PC-3 (cell line): ENCODE results near the gene ZEB2. TPM values are rescaled to one million over a fixed set of nuclear protein-coding genes. Genes with fewer than 3 reads are reported as not detected.

Source experiments
- ATAC-seq: fragments of 200-7000 bp; cut with Tn5 transposase; 2 replicates; pipeline ENCODE4 v1.9.1; 2020; ENCODE audit warnings: mild to moderate bottlenecking, moderate library complexity
- BruUV-seq: library from RNA; stranded (reverse); fragments of 400-500 nt; replicated peaks from 2 replicates; lab custom pipeline; 2021; lab: Mats Ljungman, UMichigan
- CTCF ChIA-PET: fragments of 300-600 bp; sonication (Branson Sonifier 250); formaldehyde crosslinking; loops from one replicate; lab custom pipeline; 2022; ENCODE audit warnings: antibody characterized with exemption; lab: Charles Lee
- POLR2A ChIA-PET: fragments of 300-600 bp; sonication (Branson Sonifier 250); formaldehyde crosslinking; loops from one replicate; lab custom pipeline; 2022; ENCODE audit warnings: antibody characterized with exemption; ENCODE audit not compliant: unreplicated experiment; lab: Charles Lee
- DNase-seq: peaks from one replicate; pipeline ENCODE4 v3.0.0-alpha.2; 2015
- H2AFZ ChIP-seq: fragments of 300-600 bp; sonication (generic); 2 replicates; pipeline ENCODE4 v1.6.0; 2016; ENCODE audit warnings: antibody characterized with exemption, low read length
- H3F3A ChIP-seq: fragments of 300-600 bp; sonication (generic); one replicate; pipeline ENCODE4 v1.6.0; 2017; ENCODE audit warnings: antibody characterized with exemption, low read length, control low read depth, mild to moderate bottlenecking; ENCODE audit not compliant: unreplicated experiment
- H3K27ac ChIP-seq: fragments of 300-600 bp; sonication (generic); 2 replicates; pipeline ENCODE4 v1.5.1; 2016; ENCODE audit warnings: mild to moderate bottlenecking, low read length
- H3K27me3 ChIP-seq: fragments of 300-600 bp; sonication (generic); 2 replicates; pipeline ENCODE4 v1.6.1; 2016; ENCODE audit warnings: low read length, mixed read lengths
- H3K36me3 ChIP-seq: fragments of 300-600 bp; sonication (generic); 2 replicates; pipeline ENCODE4 v1.6.1; 2016; ENCODE audit warnings: low read depth, mixed run types, low read length, mixed read lengths
- H3K4me1 ChIP-seq: fragments of 300-600 bp; sonication (generic); 2 replicates; pipeline ENCODE4 v1.5.1; 2016; ENCODE audit warnings: low read length; ENCODE audit not compliant: insufficient read depth
- H3K4me2 ChIP-seq: fragments of 300-600 bp; sonication (generic); 2 replicates; pipeline ENCODE4 v1.6.0; 2016; ENCODE audit warnings: low read length
- H3K4me3 ChIP-seq: fragments of 300-600 bp; sonication (generic); 2 replicates; pipeline ENCODE4 v1.5.1; 2016; ENCODE audit warnings: mild to moderate bottlenecking, low read length, mixed read lengths
- H3K79me2 ChIP-seq: fragments of 300-600 bp; sonication (generic); 2 replicates; pipeline ENCODE4 v1.6.1; 2017; ENCODE audit warnings: low read length, mixed read lengths
- H3K9ac ChIP-seq: fragments of 300-600 bp; sonication (generic); 2 replicates; pipeline ENCODE4 v1.6.0; 2016; ENCODE audit warnings: mild to moderate bottlenecking, low read length
- H3K9me2 ChIP-seq: fragments of 300-600 bp; sonication (generic); replicated peaks from 2 replicates; pipeline ENCODE4 v1.6.1; 2016; ENCODE audit warnings: mixed run types, low read length, mixed read lengths
- H3K9me3 ChIP-seq: fragments of 300-600 bp; sonication (generic); 2 replicates; pipeline ENCODE4 v1.6.1; 2016; ENCODE audit warnings: low read length, mixed read lengths
- H4K20me1 ChIP-seq: fragments of 300-600 bp; sonication (generic); 2 replicates; pipeline ENCODE4 v1.6.1; 2016; ENCODE audit warnings: low read length, mixed read lengths
- CTCF ChIP-seq: fragments of 300-600 bp; sonication (generic); conservative IDR thresholded peaks from 2 replicates; pipeline ENCODE4 v1.5.1; 2017; ENCODE audit warnings: antibody characterized with exemption, low read depth, mild to moderate bottlenecking, low read length
- EZH2 ChIP-seq: fragments of 300-600 bp; sonication (generic); IDR thresholded peaks from one replicate; pipeline ENCODE4 v1.6.1; 2017; ENCODE audit warnings: antibody characterized with exemption, mild to moderate bottlenecking, low read length; ENCODE audit not compliant: unreplicated experiment
- EZH2phosphoT487 ChIP-seq: fragments of 300-600 bp; sonication (generic); IDR thresholded peaks from 2 replicates; pipeline ENCODE4 v1.6.1; 2018; ENCODE audit warnings: mild to moderate bottlenecking, antibody characterized with exemption, low read length, borderline replicate concordance
- intact Hi-C: fragments of 100-400 bp; cut with micrococcal nuclease; formaldehyde crosslinking; loops from 2 replicates; pipeline ENCODE4 v1.9.0; 2023
- total RNA-seq: library from RNA; depleted of rRNA; stranded (reverse); fragments of >200 nt; gene quantifications from 2 replicates; pipeline ENCODE4 v1.2.3, GENCODE V29; 2014

Gene ZEB2
- total RNA-seq, 1 experiment from 2014 or later: 1.1 TPM

- no TSS peak for BruUV-seq
- no peaks in the 10 kb centered on the region for H3F3A ChIP-seq
- intact Hi-C loops: loop anchor here (10.0 kb wide), 2 partner anchors 97 to 213 kb away; a partner anchor contains a TSS
- no peak overlapping the region for H3K27ac ChIP-seq
- no peaks in the 10 kb centered on the region for H3K79me2 ChIP-seq
- H3K9ac ChIP-seq: no peak overlapping the region
- no peaks in the 10 kb centered on the region for H3K36me3 ChIP-seq
- H3K9me3 ChIP-seq: no peaks in the 10 kb centered on the region
- POLR2A ChIA-PET: no interaction called here
- H3K9me2 ChIP-seq: no peaks in the 10 kb centered on the region
- H4K20me1 ChIP-seq: no peaks in the 10 kb centered on the region
- peaks cover 10% of the 10 kb centered on the region for H3K4me1 ChIP-seq
- H3K27me3 ChIP-seq: no peaks in the 10 kb centered on the region
- no peak overlapping the region for H3K4me2 ChIP-seq
- no peak for ATAC-seq
- DNase-seq: no peak
- H2AFZ ChIP-seq: no peak overlapping the region
- no peak overlapping the region for H3K4me3 ChIP-seq
- TF ChIP-seq CTCF (no peak), EZH2phosphoT487 (no peak), EZH2 (no peak)
- CTCF ChIA-PET: no interaction called here
Measured at GRCh38 chr2:144431998-144432397, 87.9 kb downstream of the ZEB2 start.

- Histone ChIP-seq H3K36me3 (no peaks in the 10 kb centered on the region), H3K9me3 (no peaks in the 10 kb centered on the region), H3K79me2 (no peaks in the 10 kb centered on the region), H3K9ac (no peak overlapping the region), H3K27me3 (no peaks in the 10 kb centered on the region), H3K4me3 (no peak overlapping the region), H3K27ac (no peak overlapping the region), H2AFZ (no peak overlapping the region), H3F3A (no peaks in the 10 kb centered on the region), H4K20me1 (no peaks in the 10 kb centered on the region), H3K4me1 (peaks cover 10% of the 10 kb centered on the region), H3K4me2 (no peak overlapping the region), H3K9me2 (no peaks in the 10 kb centered on the region)
- no TSS peak for BruUV-seq
- TF ChIP-seq CTCF (no peak), EZH2phosphoT487 (no peak), EZH2 (no peak)
- POLR2A ChIA-PET: no interaction called here
- intact Hi-C loops: loop anchor here (10.0 kb wide), 2 partner anchors 97 to 213 kb away; a partner anchor contains a TSS
- ATAC-seq (no peak), DNase-seq (no peak)
- CTCF ChIA-PET: no interaction called here
Measured at GRCh38 chr2:144431392-144431783, 88.5 kb downstream of the ZEB2 start.

GRCh38 chr2:144430722-144431391 lies 89.1 kb downstream of the ZEB2 start:
- no peaks in the 10 kb centered on the region for H3K79me2 ChIP-seq
- H3K9me3 ChIP-seq: no peaks in the 10 kb centered on the region
- H3F3A ChIP-seq: no peaks in the 10 kb centered on the region
- ATAC-seq (no peak), DNase-seq (no peak)
- peaks cover 13% of the 10 kb centered on the region for H3K4me1 ChIP-seq
- no peaks in the 10 kb centered on the region for H3K27me3 ChIP-seq
- H3K36me3 ChIP-seq: no peaks in the 10 kb centered on the region
- H2AFZ ChIP-seq: no peak overlapping the region
- intact Hi-C loops: loop anchor here (10.0 kb wide), 2 partner anchors 96 to 214 kb away; a partner anchor contains a TSS
- H3K27ac ChIP-seq: no peak overlapping the region
- no peak overlapping the region for H3K4me3 ChIP-seq
- CTCF ChIA-PET: no interaction called here
- POLR2A ChIA-PET: no interaction called here
- no peak overlapping the region for H3K9ac ChIP-seq
- H4K20me1 ChIP-seq: no peaks in the 10 kb centered on the region
- H3K9me2 ChIP-seq: no peaks in the 10 kb centered on the region
- no peak overlapping the region for H3K4me2 ChIP-seq
- TF ChIP-seq EZH2phosphoT487 (no peak), EZH2 (no peak), CTCF (no peak)
- no TSS peak for BruUV-seq
